RCC 7860 (cell line): Measurements from ENCODE around the gene IVL.

Experiments used
- DNase-seq: peaks from one replicate; pipeline ENCODE4 v3.0.0-alpha.2; 2015; ENCODE audit warnings: low spot score
- FAIRE-seq: peaks from 2 replicates; lab custom pipeline; 2012; peaks lifted over from hg19 to GRCh38; lab: Jason Lieb, UNC

IVL gene

DNA sequence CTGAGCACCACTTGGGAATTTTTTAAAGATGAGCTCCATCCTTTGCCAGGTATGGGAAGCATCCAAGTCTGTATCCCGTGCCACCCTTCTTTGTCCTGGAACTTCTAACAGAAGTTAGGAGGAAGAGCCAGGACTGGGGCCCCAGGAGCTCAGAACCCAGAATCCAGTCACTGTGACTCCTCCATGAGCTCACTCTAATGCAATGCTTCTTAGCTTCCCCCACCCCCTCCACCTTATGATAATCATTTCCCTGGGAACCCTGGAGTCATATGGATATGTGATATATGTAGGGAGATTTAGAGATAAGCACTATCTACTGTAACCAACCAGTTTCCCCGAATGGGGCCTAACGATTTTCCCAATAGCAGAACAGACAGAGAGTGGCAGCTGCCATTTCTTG is 37.9 kb downstream of the IVL start:
- no peak for FAIRE-seq
- no peak for DNase-seq

DNA sequence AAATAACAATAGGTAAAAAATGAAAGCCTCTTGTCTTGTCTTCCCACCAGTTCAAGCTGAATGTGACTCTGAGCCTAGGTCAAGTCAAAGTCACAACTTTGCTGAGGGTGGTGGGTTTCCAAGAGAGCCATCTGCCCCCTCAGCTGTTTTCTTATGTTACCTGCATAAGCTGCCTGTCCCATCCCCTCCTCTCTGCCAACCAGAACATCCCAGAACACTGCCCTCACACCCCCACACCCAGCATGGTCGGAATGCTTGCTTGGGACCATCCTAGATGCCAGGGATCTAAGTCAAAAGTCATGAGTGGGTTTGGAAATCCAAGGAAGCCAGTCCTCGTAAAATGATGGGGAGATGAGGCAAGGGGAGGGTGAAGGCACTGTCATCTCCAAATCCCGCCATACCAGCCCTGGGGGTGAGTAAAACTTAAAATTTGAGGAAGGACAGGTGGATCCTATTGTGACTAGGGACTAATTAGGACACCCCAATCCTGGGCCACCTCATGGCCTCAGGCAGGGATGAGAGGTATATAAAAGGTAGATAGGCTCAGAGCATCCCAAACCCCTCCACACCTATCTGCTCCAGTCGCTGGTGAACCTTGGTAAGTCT is 38.4 kb downstream of the IVL start, which contains the start of gene SPRR5:
Gene SPRR5 (plus strand): TSS at position 556 of the 606 bp plus-strand sequence. CDS start 1,349 bp downstream, outside the sequence.
- DNase-seq (no peak), FAIRE-seq (no peak)

DNA sequence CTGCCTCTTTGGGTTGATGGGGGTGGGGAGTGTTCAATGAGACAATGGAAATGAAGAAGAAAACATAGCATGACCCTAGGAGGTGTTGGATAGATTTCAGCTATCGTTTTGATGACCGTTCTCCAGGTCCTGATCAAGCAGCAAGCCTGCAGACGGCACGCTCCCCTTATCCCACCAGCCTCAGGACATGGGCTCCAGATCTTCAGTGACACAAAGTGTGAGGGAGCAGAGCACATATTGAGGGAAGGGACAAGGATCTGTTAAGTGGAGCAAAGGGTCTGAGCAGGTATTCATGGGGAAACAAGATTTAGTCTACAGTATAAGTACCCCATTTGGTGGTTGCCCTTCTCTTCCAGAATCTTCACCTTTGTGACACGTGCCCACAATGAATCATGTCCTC is 43.4 kb downstream of the IVL start:
- FAIRE-seq (no peak), DNase-seq (no peak)

DNA sequence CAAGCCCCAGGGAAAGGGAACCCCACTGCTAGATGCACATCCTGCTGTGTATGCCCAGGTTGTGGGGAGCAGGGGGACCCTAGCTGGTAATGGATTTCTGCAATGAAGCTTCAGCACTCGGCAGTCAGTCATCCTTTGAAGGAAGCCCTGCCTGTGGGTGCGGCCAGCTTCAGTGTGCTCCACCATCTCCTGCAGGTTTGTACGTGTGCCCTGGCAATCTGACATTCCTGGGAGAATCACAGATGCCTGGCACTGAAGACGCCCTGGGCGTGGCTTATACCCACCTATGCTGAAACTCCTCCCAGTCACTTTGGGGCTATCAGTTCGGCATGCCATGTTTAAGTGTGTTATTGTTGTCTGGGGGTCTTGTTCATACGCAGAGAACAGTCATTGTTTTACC is 45.4 kb downstream of the IVL start:
- no peak for FAIRE-seq

DNA sequence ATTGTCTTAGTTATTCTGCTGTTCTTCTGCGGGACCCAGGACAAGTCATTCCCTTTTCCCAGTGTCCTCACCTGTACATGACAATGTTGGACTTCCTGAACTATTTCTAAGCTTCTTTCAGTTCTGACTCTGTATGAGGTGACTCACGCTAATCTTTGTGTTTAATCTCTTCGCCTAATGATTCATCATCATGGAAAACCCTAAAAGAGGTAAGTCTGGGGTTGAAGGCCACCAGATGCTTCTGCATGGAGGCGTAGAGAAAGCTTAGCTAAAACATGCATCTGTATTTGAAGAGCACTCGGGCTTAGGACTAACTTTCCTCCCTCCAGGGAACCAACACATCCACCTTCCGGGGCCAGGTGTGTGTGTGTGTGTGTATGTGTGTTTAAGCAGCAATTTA is 46.1 kb downstream of the IVL start:
- no peak for DNase-seq

More for the DNA sequence above, 45.4 kb downstream of the IVL start:
- no peak for DNase-seq

GRCh38 chr1:152957561-152957960 is 49.2 kb downstream of the IVL start:
- DNase-seq (no peak), FAIRE-seq (no peak)

More for the DNA sequence above, 46.1 kb downstream of the IVL start:
- no peak for FAIRE-seq

DNA sequence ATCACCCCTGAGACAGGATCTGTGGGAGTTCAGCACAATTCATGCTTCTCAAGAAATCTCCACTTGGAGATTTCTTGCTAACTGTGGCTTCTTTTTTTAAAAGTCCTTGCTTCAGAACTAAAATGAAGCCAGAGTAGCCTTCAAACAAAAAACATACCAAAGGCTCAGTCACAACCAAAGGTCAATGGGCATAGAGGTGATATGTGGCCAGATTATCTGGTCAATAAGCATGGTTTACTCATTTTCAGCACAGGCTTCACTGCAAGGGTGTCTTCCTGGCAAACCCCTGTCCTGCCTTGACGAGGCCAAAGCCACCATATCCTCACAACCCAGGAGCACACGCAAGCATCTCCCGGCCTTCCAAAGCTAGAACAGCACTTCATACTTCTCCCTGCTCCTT is 50.9 kb downstream of the IVL start:
- DNase-seq, result no peak
- FAIRE-seq, result no peak

DNA sequence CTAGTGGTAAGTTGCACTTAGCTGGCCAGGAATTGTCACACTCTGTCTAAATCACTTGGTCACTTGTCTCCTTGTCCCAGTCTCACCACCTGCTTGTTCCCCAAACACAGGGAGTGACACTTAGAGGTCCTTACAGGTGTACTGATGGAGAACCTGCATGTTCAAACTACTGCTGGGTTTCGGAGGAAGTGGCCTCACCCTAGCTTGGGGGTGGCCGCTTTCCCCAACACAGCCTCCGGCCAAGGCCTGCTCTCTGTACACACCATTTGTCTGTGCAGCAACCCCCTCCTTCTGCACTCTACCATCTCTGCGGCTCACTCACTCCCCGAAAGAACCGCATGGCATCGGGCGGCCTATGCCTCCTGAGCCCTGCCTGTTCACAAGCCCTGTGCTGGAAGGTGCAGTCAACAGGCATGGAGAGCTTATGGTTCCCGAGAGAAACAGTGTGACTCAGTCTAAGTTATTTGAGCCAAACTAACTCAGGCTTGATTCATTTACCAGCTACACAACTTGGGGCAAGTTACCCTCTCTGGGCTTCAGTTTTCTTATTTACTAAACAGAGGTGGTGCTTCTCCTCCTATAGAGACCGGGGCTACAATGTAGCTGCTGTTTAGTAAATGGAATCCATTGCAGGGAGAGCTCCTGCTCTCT is 51.6 kb downstream of the IVL start:
- DNase-seq, result no peak
- FAIRE-seq, result no peak

GRCh38 chr1:152960452-152961044 is 52.2 kb downstream of the IVL start:
- FAIRE-seq (no peak), DNase-seq (no peak)
